Measurements from ENCODE around the gene TMEM33. TPM values are rescaled to one million over a fixed set of nuclear protein-coding genes. Genes with fewer than 3 reads are reported as not detected.

Gene TMEM33
- total RNA-seq, 1 experiment from 2014 or later, result 70.3 TPM

GRCh38 chr4:41943506-41943905 is 8.3 kb downstream of the TMEM33 start:
- CTCF ChIA-PET, result no interaction called here
- Histone ChIP-seq H3K9me2 (replicated peaks; ENCODE audit: low read length) (no peaks in the 10 kb centered on the region), H3K4me1 (ENCODE audit: insufficient read depth, low read length) (0 out of 2 replicates have a peak, but pooled peaks cover 6% of the 10 kb centered on the region), H2AFZ (ENCODE audit: low read length) (no peak overlapping the region), H3K4me3 (ENCODE audit: low read length) (no peak overlapping the region), H3K79me2 (ENCODE audit: low read length) (peaks cover 49% of the 10 kb centered on the region), H3K27ac (ENCODE audit: low read length) (no peak overlapping the region), H3K9me3 (ENCODE audit: low read length) (no peaks in the 10 kb centered on the region), H3K4me2 (ENCODE audit: low read length) (no peak overlapping the region), H3K27me3 (ENCODE audit: low read length) (no peaks in the 10 kb centered on the region), H4K20me1 (ENCODE audit: low read length) (peaks cover 3% of the 10 kb centered on the region; the same call in 1 of the 2 replicates), H3F3A (ENCODE audit: low read length, unreplicated experiment) (no peaks in the 10 kb centered on the region), H3K9ac (ENCODE audit: low read length) (no peak overlapping the region), H3K36me3 (ENCODE audit: low read depth, low read length) (peaks cover 37% of the 10 kb centered on the region)
- DNase-seq, result no peak
- POLR2A ChIA-PET (ENCODE audit: unreplicated experiment), result no interaction called here
- no TSS peak for BruUV-seq (replicated peaks)
- no peak for TF ChIP-seq CTCF (conservative IDR thresholded peaks at IDR 0.05; ENCODE audit: low read depth, low read length)
- TF ChIP-seq EZH2phosphoT487 (IDR thresholded peaks at IDR 0.05; ENCODE audit: borderline replicate concordance, low read length), result no peak
- TF ChIP-seq EZH2 (IDR thresholded peaks at IDR 0.05; ENCODE audit: low read length, unreplicated experiment), result no peak
- intact Hi-C loops (cut with micrococcal nuclease), result no loop called here
- ATAC-seq, result no peak

GRCh38 chr4:41944089-41944488 is 8.9 kb downstream of the TMEM33 start:
- Histone ChIP-seq H2AFZ (ENCODE audit: low read length) (no peak overlapping the region), H3K9ac (ENCODE audit: low read length) (no peak overlapping the region), H3K4me2 (ENCODE audit: low read length) (no peak overlapping the region), H3K9me3 (ENCODE audit: low read length) (no peaks in the 10 kb centered on the region), H3K4me3 (ENCODE audit: low read length) (no peak overlapping the region), H3K27ac (ENCODE audit: low read length) (no peak overlapping the region), H3K36me3 (ENCODE audit: low read depth, low read length) (peaks cover 36% of the 10 kb centered on the region), H3F3A (ENCODE audit: low read length, unreplicated experiment) (no peaks in the 10 kb centered on the region), H3K27me3 (ENCODE audit: low read length) (no peaks in the 10 kb centered on the region), H3K79me2 (ENCODE audit: low read length) (peaks cover 43% of the 10 kb centered on the region), H3K9me2 (replicated peaks; ENCODE audit: low read length) (no peaks in the 10 kb centered on the region), H3K4me1 (ENCODE audit: insufficient read depth, low read length) (0 out of 2 replicates have a peak, but pooled peaks cover 1% of the 10 kb centered on the region), H4K20me1 (ENCODE audit: low read length) (no peaks in the 10 kb centered on the region)
- BruUV-seq (replicated peaks), result no TSS peak
- POLR2A ChIA-PET (ENCODE audit: unreplicated experiment), result no interaction called here
- TF ChIP-seq EZH2 (IDR thresholded peaks at IDR 0.05; ENCODE audit: low read length, unreplicated experiment), result no peak
- no peak for TF ChIP-seq EZH2phosphoT487 (IDR thresholded peaks at IDR 0.05; ENCODE audit: borderline replicate concordance, low read length)
- no peak for TF ChIP-seq CTCF (conservative IDR thresholded peaks at IDR 0.05; ENCODE audit: low read depth, low read length)
- DNase-seq (no peak), ATAC-seq (no peak)
- CTCF ChIA-PET, result no interaction called here
- intact Hi-C loops (cut with micrococcal nuclease), result no loop called here

- Histone ChIP-seq H2AFZ (ENCODE audit: low read length) (no peak overlapping the region), H3F3A (ENCODE audit: low read length, unreplicated experiment) (no peaks in the 10 kb centered on the region), H3K4me3 (ENCODE audit: low read length) (no peak overlapping the region), H3K9me2 (replicated peaks; ENCODE audit: low read length) (no peaks in the 10 kb centered on the region), H3K4me1 (ENCODE audit: insufficient read depth, low read length) (no peaks in the 10 kb centered on the region), H3K4me2 (ENCODE audit: low read length) (no peak overlapping the region), H3K9ac (ENCODE audit: low read length) (no peak overlapping the region), H3K27ac (ENCODE audit: low read length) (no peak overlapping the region), H3K27me3 (ENCODE audit: low read length) (no peaks in the 10 kb centered on the region), H3K36me3 (ENCODE audit: low read depth, low read length) (peaks cover 40% of the 10 kb centered on the region), H3K9me3 (ENCODE audit: low read length) (no peaks in the 10 kb centered on the region), H4K20me1 (ENCODE audit: low read length) (no peaks in the 10 kb centered on the region), H3K79me2 (ENCODE audit: low read length) (0 out of 2 replicates have a peak, but pooled peaks cover 5% of the 10 kb centered on the region)
- TF ChIP-seq EZH2phosphoT487 (IDR thresholded peaks at IDR 0.05; ENCODE audit: borderline replicate concordance, low read length), result no peak
- TF ChIP-seq EZH2 (IDR thresholded peaks at IDR 0.05; ENCODE audit: low read length, unreplicated experiment), result no peak
- no peak for TF ChIP-seq CTCF (conservative IDR thresholded peaks at IDR 0.05; ENCODE audit: low read depth, low read length)
- CTCF ChIA-PET, result no interaction called here
- no TSS peak for BruUV-seq (replicated peaks)
- intact Hi-C loops (cut with micrococcal nuclease), result no loop called here
- DNase-seq (no peak), ATAC-seq (no peak)
- POLR2A ChIA-PET (ENCODE audit: unreplicated experiment), result no interaction called here
Observed at GRCh38 chr4:41949531-41949930, 14.3 kb downstream of the TMEM33 start.

All from PC-3 (cell line).